AG04450 (cell line): ENCODE measurements around the gene KIAA0319L. TPM values are rescaled to one million over a fixed set of nuclear protein-coding genes. Genes with fewer than 3 reads are reported as not detected.
A peak's percentile ranks its signal among the peaks of the same experiment; 100 is the strongest.

Experiments used
- CTCF ChIA-PET: fragments of 300-600, 350-600 bp; formaldehyde crosslinking; extraction: SDS; loops from one replicate; lab custom pipeline; 2022; ENCODE audit warnings: antibody characterized with exemption, inconsistent platforms; lab: Charles Lee
- POLR2A ChIA-PET: fragments of 350-600 bp; formaldehyde crosslinking; extraction: SDS; loops from one replicate; lab custom pipeline; 2021; ENCODE audit warnings: antibody characterized with exemption, inconsistent platforms; lab: Yijun Ruan, JAX
- DNase-seq: peaks from one replicate; pipeline ENCODE4 v3.0.0-alpha.2; 2011; ENCODE audit warnings: low read depth, low spot score
- H3K27ac ChIP-seq: one replicate; pipeline ENCODE4 v1.5.1; 2012; ENCODE audit warnings: low read depth, low read length, control low read depth
- H3K27me3 ChIP-seq: one replicate; pipeline ENCODE4 v1.6.0; 2012; ENCODE audit warnings: low read length; ENCODE audit not compliant: control insufficient read depth, insufficient read depth
- H3K4me3 ChIP-seq: 2 replicates; pipeline ENCODE4 v1.5.1; 2011; ENCODE audit warnings: mild to moderate bottlenecking, low read depth, low read length, control low read depth
- H3K9me3 ChIP-seq: 2 replicates; pipeline ENCODE4 v1.5.1; 2012; ENCODE audit warnings: low read length; ENCODE audit not compliant: control insufficient read depth, insufficient read depth
- CTCF ChIP-seq: IDR thresholded peaks from 2 replicates; pipeline ENCODE4 v1.5.1; 2011; ENCODE audit warnings: low read depth, low read length, control low read depth, inconsistent platforms
- polyA plus RNA-seq: library from polyadenylated mRNA; depleted of rRNA; stranded (reverse); fragments of >200 nt; gene quantifications from 2 replicates; pipeline ENCODE4 v1.2.3, GENCODE V29; 2011

The KIAA0319L gene
- polyA plus RNA-seq, 1 experiment = 69.5 TPM

- no peak for DNase-seq
- no peak for TF ChIP-seq CTCF
- POLR2A ChIA-PET = no interaction called here
- no peaks in the 10 kb centered on the region; the same call in 1 of the 2 replicates for H3K9me3 ChIP-seq
- no peak overlapping the region for H3K27ac ChIP-seq
- peaks cover 40% of the 10 kb centered on the region for H3K27me3 ChIP-seq
- H3K4me3 ChIP-seq = no peak overlapping the region
- CTCF ChIA-PET = interaction anchor here (0.6 to 4.8 kb wide), 9 partner anchors 14 to 205 kb away, joined by 3 to 109 read pairs (median 8); partner anchors contain the start of gene CLSPN
These were observed 14.1 kb upstream of the KIAA0319L start for GRCh38 chr1:35571263-35571662.

- ChIA-PET CTCF (interaction anchor here (0.5 to 4.8 kb wide), 10 partner anchors 15 to 205 kb away, joined by 3 to 109 read pairs (median 7); partner anchors contain the start of gene CLSPN), POLR2A (no interaction called here)
- no peak for TF ChIP-seq CTCF
- no peak overlapping the region for H3K27ac ChIP-seq
- DNase-seq = no peak
- H3K27me3 ChIP-seq = peaks cover 34% of the 10 kb centered on the region
- no peak overlapping the region for H3K4me3 ChIP-seq
- H3K9me3 ChIP-seq = no peaks in the 10 kb centered on the region; the same call in 1 of the 2 replicates
These were observed 13.5 kb upstream of the KIAA0319L start for GRCh38 chr1:35570589-35571137.

GRCh38 chr1:35569936-35570335 is 12.7 kb upstream of the KIAA0319L start:
- H3K27ac ChIP-seq = no peak overlapping the region
- no peak for DNase-seq
- ChIA-PET POLR2A (no interaction called here), CTCF (interaction anchor here (1.8 to 4.8 kb wide), 4 partner anchors 146 to 206 kb away, joined by 8 to 109 read pairs (median 14); partner anchors contain the start of gene CLSPN)
- TF ChIP-seq CTCF = no peak
- no peaks in the 10 kb centered on the region; the same call in 1 of the 2 replicates for H3K9me3 ChIP-seq
- H3K4me3 ChIP-seq = no peak overlapping the region
- peaks cover 28% of the 10 kb centered on the region for H3K27me3 ChIP-seq

- no peak overlapping the region for H3K27ac ChIP-seq
- CTCF ChIA-PET = interaction anchor here (0.5 to 5.9 kb wide), 46 partner anchors 9 to 354 kb away, joined by 3 to 248 read pairs (median 5); partner anchors contain the start of genes CLSPN, KIAA0319L and NCDN
- POLR2A ChIA-PET = interaction anchor here (1.4 kb wide), 1 partner anchor 147 kb away, joined by 5 read pairs; no protein-coding TSS in a partner anchor
These were observed 11.8 kb upstream of the KIAA0319L start for GRCh38 chr1:35568975-35569395.

More at GRCh38 chr1:35568975-35569395, 11.8 kb upstream of the KIAA0319L start:
- TF ChIP-seq CTCF = peak; percentile 88
- no peak for DNase-seq
- no peak overlapping the region for H3K4me3 ChIP-seq
- H3K9me3 ChIP-seq = no peaks in the 10 kb centered on the region
- peaks cover 20% of the 10 kb centered on the region for H3K27me3 ChIP-seq
